ENCODE data around the gene UBE3C.
A peak's percentile ranks its signal among the peaks of the same experiment; 100 is the strongest.
"Not testable (repeated sequence)": the region's sequence is repeated elsewhere in the genome, so short reads cannot be mapped to it uniquely, and the experiment has no call there.

The UBE3C gene

GRCh38 chr7:157132796-157133195, 5.9 kb upstream of the UBE3C start:
- DNase-seq, result no peak

DNA sequence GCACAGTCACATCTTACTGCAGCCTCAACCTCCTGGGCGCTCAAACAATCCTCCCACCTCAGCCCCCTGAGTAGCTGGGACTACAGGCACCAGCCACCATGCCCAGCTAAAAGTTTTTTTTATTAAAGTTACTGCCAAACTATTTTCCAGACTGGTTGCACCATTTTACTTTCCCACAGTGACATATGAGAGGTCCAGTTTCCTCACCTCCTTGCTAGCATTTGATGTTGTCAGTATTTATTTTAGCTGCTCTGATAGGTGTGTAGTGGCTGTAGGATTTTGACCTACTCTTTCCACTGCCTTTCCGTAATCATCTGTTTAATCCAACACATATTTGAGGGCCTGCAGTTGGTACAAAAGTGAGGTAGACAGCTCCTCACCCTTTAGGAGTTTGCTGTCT, 5.4 kb upstream of the UBE3C start:
- no peak for DNase-seq

DNA sequence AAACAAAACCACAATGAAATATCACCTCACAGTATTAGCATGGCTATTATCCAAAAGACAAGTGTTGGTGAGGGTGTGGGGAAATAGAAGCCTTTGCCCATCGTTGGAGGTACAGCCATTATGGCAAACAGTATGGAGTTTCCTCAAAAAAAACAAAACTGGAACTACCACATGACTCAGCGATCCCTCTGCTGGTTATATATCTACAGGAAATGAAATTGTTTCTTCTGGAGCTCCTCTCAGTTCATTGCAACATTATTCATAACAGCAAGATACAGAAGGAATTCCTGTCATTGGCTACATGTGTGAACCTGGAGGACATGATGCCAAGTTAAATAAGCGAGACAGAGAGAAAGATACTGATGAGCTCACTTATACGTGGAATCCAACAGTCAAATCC, 2.4 kb upstream of the UBE3C start:
- no peak for DNase-seq

- no peak for DNase-seq
Measured at GRCh38 chr7:157138101-157138423, 664 bp upstream of the UBE3C start.

GRCh38 chr7:157139111-157139809, 534 bp downstream of the UBE3C start:
- peak; percentile 72 to 75 for DNase-seq

DNA sequence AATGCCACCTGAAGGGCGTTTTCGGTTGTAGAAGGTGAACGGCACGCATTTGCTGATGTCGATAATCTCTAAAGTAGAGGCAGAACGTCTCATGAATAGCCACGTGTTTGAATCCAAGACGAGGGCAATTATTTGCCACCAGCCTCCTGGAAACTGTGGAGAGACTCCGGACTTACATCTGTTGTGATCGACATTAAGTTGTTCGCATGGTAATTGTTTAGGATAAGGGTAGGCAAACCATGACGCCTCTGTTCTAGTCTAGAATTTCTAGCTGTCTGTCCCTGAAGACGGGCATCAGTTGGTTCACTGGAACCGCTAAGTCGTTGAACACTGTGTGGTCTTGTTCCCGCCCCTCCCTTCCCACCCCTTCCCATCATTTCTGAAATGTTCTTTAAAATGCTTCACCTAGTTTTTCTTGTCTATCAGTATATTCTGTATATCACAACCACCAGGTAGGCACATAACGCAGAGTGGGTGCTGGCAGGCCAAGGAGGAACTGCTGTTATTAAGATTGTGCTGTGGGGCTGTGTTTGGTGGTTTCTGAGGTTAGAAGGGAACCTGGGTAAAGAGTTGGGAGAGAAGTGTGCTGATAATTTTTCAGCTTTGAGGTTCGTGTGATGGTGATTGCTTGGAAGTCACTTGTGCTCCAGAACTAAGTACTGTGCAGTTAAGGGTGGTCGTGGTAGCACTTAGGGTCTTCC, 1.2 kb downstream of the UBE3C start:
- DNase-seq, result peak in 1 of 2 donors; percentile 22

DNA sequence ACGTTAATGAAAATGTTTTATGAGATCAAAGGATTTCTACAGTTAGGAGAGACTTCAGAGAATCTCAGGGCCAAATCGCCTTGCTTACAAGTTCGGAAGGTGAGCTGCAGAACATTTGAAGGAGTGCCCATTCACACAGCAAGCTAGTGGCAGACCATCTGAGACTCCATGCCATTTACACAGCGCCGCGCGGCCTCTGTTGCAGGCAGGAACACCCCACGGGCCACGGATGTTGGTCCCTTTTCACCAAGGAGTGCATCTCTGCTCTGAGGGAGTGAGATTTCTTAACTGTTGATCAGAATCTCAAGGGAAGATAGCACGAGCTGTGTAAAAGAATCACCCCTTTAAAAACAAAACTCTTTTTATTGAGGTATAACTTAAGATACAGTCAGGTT, 1.8 kb downstream of the UBE3C start:
- DNase-seq, result no peak

DNA sequence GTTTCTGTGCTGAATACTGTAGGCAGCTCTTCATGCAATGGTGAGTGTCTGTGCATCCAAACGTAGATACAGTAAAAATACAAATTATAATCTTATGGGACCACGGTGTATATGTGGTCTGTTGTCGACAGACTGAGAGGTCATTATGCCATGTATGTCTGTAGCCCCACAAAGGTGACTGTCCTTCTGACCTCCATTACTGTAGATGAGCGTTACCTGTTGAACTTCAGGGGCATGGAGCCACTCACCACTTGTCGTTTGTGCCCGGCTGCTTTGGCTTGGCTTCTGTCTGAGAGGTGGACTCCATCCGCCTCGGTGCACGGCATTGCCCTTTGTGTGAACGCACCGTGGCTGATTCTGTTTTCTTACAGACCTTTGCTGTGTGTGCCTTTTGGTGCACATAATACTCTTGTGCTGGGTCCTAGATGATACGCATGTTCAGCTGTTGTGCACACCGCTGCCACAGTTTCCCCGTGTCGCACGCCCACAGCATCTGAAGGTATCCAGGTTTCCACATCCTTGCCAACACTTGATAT, 2.9 kb downstream of the UBE3C start:
- DNase-seq, result no peak

- DNase-seq, result no peak
Measured at GRCh38 chr7:157143788-157144187, 5.1 kb downstream of the UBE3C start.

GRCh38 chr7:157149317-157149716, 10.6 kb downstream of the UBE3C start:
- no peak for DNase-seq

- DNase-seq, result no peak
Measured at GRCh38 chr7:157150882-157151281, 12.2 kb downstream of the UBE3C start.

GRCh38 chr7:157151626-157152339, 13.1 kb downstream of the UBE3C start:
- DNase-seq, result no peak

GRCh38 chr7:157152391-157152937, 13.7 kb downstream of the UBE3C start:
- DNase-seq, result no peak

DNA sequence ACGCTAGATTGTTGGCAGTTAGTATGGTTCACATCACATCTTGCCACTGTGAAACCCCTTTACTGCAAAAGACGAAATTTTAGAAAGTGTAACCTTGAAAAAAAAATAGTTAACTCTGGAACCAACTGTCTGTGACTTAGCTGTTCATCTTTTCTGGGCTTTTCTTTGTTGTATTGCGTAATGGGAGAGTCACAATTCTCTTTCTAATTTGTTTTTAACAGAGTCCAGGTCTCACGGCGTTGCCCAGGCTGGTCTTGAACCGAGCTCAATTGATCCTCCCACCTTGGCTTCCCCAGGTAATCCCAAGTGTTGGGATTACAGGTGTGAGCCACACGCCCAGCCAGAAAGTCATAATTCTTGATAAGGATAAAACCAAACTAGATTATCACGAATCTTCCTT, 14.5 kb downstream of the UBE3C start:
- DNase-seq, result no peak

- DNase-seq, result no peak
Measured at GRCh38 chr7:157155959-157156358, 17.2 kb downstream of the UBE3C start.

GRCh38 chr7:157158400-157158799, 19.7 kb downstream of the UBE3C start:
- no peak for DNase-seq

DNA sequence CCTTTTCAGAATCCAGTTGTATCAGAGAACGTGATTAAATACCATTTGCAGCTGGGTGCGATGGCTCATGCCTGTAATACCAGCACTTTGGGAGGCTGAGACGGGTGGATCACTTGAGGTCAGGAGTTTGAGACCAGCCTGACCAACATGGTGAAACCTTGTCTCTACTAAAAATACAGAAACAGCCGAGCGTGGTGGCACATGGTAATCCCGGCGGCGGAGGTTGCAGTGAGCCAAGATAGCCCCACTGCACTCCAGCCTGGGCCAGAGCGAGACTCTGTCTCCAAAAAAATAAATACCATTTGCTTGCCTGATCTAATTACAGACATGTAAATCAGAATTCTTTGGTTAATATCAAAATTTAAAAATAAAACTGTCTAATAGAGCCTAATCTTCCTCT, 20.8 kb downstream of the UBE3C start:
- DNase-seq, result not testable (repeated sequence)

GRCh38 chr7:157160433-157160832, 21.7 kb downstream of the UBE3C start:
- no peak for DNase-seq

GRCh38 chr7:157165987-157166386, 27.3 kb downstream of the UBE3C start:
- no peak for DNase-seq

DNA sequence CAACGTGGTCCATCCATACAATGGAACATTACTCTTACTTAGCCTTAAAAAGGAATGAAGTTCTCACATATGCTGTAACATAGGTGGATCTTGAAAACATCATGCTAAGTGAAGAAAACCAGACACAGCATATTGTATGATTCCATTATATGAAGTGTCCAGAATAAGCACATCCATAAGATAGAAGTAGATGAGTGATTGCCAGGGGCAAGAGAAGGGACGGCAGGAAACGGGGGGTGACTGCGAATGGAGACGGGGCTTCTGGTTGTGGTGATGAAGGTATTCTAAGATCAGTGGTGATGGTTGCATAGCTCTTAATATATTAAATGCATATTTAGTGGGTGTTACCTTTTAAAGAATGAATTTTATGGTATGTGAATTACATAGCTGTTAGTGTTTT, 29.8 kb downstream of the UBE3C start:
- no peak for DNase-seq

DNA sequence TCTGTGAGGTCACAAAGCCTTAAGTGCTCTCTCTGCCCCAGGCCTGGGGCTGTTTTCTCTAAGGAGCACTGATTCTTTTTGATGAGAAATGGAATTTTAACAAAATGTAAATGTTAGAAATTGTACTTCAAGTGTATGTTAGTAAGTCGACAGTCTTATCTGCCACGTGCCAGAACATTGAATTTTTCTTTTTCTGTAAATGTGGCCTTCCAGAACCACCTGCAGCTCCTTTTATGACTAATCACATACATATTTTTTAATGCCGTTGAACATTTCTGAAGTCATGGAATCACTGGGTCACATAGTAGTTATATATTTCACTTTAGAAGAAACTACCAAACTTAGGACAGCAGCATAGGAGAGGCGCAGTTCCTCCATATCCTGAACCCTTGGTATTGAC, 38.0 kb downstream of the UBE3C start:
- DNase-seq, result no peak

GRCh38 chr7:157177333-157177982, 38.7 kb downstream of the UBE3C start:
- DNase-seq, result no peak

GRCh38 chr7:157177983-157178381, 39.3 kb downstream of the UBE3C start:
- DNase-seq, result no peak
